ENCODE measurements around the gene WDR81.

GRCh38 chr17:1783271-1783670 lies 58.8 kb downstream of the WDR81 start:
- TF ChIP-seq CTCF (IDR thresholded peaks at IDR 0.05) (no peak), EZH2 (IDR thresholded peaks at IDR 0.05; ENCODE audit: borderline replicate concordance, insufficient read depth, low read depth, low read length, poor library complexity, severe bottlenecking) (no peak)
